Activated T-helper 1 cell treated with anti-CD3 and anti-CD28 coated beads, Interleukin-12 subunit alpha, Interleukin-12 subunit beta, Interleukin-2, Interleukin-4 antibody, amounts not matched to agents 30 ng/mL and 10 ng/mL and 1 ng/mL, durations not matched to agents 14 hours and 24 hours and 36 hours (primary cell): ENCODE data around the gene SORBS2. TPM values are rescaled to one million over a fixed set of nuclear protein-coding genes. Genes with fewer than 3 reads are reported as not detected.
"Not testable (repeated sequence)": the region's sequence is repeated elsewhere in the genome, so short reads cannot be mapped to it uniquely, and the experiment has no call there.

Experiments used
- DNase-seq: peaks from one replicate; pipeline ENCODE4 v3.0.0; 2021; ENCODE audit warnings: low spot score
- H3K27ac Mint-ChIP-seq: one replicate; pipeline ENCODE4 v1.8.0; 2021; ENCODE audit warnings: mild to moderate bottlenecking, mixed read lengths
- H3K27me3 Mint-ChIP-seq: one replicate; pipeline ENCODE4 v1.8.0; 2022; ENCODE audit warnings: mild to moderate bottlenecking, moderate library complexity, mixed read lengths; ENCODE audit not compliant: insufficient read depth
- H3K36me3 Mint-ChIP-seq: one replicate; pipeline ENCODE4 v1.8.0; 2021; ENCODE audit warnings: low read depth, mixed read lengths
- H3K4me1 Mint-ChIP-seq: one replicate; pipeline ENCODE4 v1.8.0; 2021; ENCODE audit warnings: low read depth, mixed read lengths
- H3K4me3 Mint-ChIP-seq: one replicate; pipeline ENCODE4 v1.8.0; 2021; ENCODE audit warnings: mild to moderate bottlenecking, moderate library complexity, mixed read lengths
- H3K9me3 Mint-ChIP-seq: one replicate; pipeline ENCODE4 v1.8.0; 2021; ENCODE audit warnings: mixed read lengths
- intact Hi-C: fragments of 100-400 bp; cut with micrococcal nuclease; formaldehyde crosslinking; loops from one replicate; pipeline ENCODE4 v1.15.1; 2024
- total RNA-seq: library from RNA; stranded (reverse); gene quantifications from 2 replicates; pipeline ENCODE4 v1.2.3, GENCODE V29; 2022

The SORBS2 gene
- total RNA-seq, 1 donor from 2014 or later: not detected

DNA sequence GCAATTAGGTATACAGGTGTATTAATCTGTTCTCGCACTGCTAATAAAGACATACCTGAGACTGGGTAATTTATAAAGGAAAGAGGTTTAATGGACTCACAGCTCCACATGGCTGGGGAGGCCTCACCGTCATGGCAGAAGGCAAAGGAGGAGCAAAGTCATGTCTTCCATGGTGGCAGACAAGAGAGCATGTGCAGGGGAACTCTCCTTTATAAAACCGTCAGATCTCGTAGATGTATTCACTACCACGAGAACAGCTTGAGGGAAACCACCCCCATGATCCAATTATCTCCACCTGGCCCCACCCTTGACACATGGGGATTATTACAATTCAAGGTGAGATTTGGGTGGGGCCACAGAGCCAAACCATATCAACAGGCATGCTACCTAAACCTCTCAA, 97.5 kb downstream of the SORBS2 start:
- intact Hi-C loops, H3K27me3 Mint-ChIP-seq, H3K36me3 Mint-ChIP-seq, H3K27ac Mint-ChIP-seq, H3K4me3 Mint-ChIP-seq, H3K4me1 Mint-ChIP-seq, DNase-seq, H3K9me3 Mint-ChIP-seq: not testable (repeated sequence)

DNA sequence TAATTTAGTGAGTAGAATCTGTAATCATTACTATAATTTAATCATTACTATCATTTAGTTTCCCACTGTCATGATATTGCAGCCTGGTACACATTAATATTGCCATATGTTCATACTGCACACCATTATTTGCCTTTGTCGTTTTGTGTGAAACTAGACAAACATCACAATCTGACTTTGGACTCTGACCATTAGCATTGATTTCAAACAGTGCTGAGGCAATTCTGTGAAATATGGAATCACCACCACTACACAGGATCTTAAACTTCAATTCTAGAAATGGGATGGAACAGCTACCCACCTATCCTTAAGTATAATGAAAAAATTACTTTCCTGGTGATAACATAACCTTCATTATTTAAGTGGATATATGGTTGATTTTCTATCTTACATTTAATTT, 98.3 kb downstream of the SORBS2 start:
- intact Hi-C loops: no loop called here
- DNase-seq: no peak
- Mint-ChIP-seq H3K4me3 (no peak overlapping the region), H3K27me3 (no peaks in the 10 kb centered on the region), H3K9me3 (no peaks in the 10 kb centered on the region), H3K36me3 (no peaks in the 10 kb centered on the region), H3K27ac (no peak overlapping the region), H3K4me1 (no peaks in the 10 kb centered on the region)

DNA sequence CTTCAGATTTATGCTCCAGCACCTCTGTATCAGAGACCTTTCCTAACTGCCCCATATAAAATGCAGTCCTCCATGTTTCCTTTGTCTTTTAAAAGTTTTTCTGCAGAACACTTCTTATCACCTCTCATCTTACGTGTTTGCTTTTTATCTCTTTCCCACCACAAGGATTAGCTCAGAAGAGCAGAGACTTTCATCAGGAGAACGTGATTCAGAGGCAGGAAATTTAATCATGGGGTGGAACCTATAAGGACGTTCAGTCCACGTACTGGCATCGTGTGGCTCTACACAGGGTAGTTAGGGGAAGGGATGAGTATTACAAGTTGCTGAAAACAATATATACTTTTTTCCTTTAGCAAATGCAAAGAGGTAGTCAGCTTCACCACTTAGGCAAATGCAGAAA, 98.7 kb downstream of the SORBS2 start:
- no peaks in the 10 kb centered on the region for H3K36me3 Mint-ChIP-seq
- no peak for DNase-seq
- no peak overlapping the region for H3K4me3 Mint-ChIP-seq
- no peaks in the 10 kb centered on the region for H3K4me1 Mint-ChIP-seq
- no peak overlapping the region for H3K27ac Mint-ChIP-seq
- no peaks in the 10 kb centered on the region for H3K27me3 Mint-ChIP-seq
- intact Hi-C loops: no loop called here
- H3K9me3 Mint-ChIP-seq: no peaks in the 10 kb centered on the region

DNA sequence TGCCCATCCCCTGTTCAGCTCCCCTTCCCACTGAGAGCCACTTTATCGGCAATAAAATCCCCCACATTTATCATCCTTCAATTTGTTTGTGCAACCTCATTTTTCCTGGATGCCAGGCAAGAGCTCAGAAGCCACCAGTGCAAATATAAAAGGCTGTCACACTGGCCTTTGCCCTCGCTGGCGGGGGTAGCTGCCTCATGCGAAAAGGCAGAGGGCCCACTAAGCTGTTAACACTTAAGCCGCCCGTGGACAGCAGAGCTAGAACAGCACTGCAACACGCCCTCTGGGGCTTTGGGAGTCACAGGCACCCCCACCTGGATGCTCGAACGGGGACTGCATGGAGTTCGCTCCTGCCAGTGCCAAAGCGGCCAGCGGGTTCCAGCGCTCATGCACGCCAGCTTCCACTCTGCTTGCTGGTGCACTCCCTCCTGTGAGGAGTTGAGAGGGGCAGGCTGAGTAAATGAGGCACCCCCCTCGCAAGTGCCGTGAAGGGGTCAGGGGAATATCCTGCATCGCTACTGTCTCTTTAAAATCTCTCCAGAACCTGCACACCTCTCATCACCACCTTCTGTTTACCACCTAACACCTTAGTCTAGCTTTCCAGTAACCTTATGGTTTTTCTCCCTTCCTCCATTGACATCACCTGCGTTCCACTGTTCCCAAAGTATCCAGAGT, 99.5 kb downstream of the SORBS2 start:
- Mint-ChIP-seq H3K27ac (no peak overlapping the region), H3K4me3 (no peak overlapping the region), H3K27me3 (no peaks in the 10 kb centered on the region), H3K4me1 (no peaks in the 10 kb centered on the region), H3K36me3 (no peaks in the 10 kb centered on the region), H3K9me3 (no peaks in the 10 kb centered on the region)
- no peak for DNase-seq
- intact Hi-C loops: no loop called here

DNA sequence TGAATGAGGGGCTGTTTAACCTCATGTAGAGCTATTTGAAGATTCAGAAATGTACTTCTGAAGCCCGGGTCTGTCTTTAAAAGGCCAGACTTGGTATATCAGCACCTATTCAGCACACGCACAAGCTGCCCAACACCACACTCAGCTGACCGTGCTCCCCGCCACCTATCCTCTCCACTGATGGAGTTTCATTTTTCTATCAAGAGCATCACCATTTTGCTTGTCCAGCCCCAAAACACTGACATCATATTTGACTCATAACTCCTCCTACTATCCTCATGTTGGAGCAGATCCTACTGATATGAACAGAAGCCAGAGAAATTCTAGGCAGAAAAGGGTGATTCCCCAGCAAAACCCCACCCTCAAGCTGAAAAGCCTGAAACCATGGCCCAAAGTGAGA, 100.3 kb downstream of the SORBS2 start:
- intact Hi-C loops: no loop called here
- Mint-ChIP-seq H3K4me1 (no peaks in the 10 kb centered on the region), H3K27me3 (no peaks in the 10 kb centered on the region), H3K36me3 (no peaks in the 10 kb centered on the region), H3K27ac (no peak overlapping the region), H3K9me3 (no peaks in the 10 kb centered on the region), H3K4me3 (no peak overlapping the region)
- DNase-seq: no peak

DNA sequence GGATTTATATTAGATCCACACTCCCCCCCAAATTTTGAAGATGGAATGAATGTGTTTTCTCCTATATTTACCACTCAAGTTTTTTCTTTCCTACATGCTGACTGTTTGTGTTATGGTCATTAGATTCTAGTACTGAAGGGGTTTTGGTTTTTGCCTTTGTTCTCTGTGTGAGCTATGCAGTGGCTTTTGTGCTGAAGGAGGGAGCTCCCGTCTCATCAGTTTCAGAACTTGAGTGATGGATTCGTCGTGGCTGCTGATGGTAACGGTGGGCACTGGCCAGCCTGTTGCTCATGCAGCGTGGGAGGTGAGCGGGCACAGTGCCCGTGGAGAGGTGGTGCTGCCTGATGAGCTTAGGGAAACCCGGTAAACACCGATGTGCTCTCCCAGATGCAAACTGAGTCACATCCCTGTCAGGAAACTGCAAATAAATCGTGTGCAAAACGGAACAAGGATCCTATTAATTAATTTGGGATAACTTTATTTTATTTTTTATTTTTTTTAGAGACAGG, 101.5 kb downstream of the SORBS2 start:
- H3K27me3 Mint-ChIP-seq: no peaks in the 10 kb centered on the region
- no peak overlapping the region for H3K27ac Mint-ChIP-seq
- H3K36me3 Mint-ChIP-seq: no peaks in the 10 kb centered on the region
- DNase-seq: no peak
- intact Hi-C loops: no loop called here
- H3K4me1 Mint-ChIP-seq: no peaks in the 10 kb centered on the region
- H3K4me3 Mint-ChIP-seq: no peak overlapping the region
- H3K9me3 Mint-ChIP-seq: no peaks in the 10 kb centered on the region

DNA sequence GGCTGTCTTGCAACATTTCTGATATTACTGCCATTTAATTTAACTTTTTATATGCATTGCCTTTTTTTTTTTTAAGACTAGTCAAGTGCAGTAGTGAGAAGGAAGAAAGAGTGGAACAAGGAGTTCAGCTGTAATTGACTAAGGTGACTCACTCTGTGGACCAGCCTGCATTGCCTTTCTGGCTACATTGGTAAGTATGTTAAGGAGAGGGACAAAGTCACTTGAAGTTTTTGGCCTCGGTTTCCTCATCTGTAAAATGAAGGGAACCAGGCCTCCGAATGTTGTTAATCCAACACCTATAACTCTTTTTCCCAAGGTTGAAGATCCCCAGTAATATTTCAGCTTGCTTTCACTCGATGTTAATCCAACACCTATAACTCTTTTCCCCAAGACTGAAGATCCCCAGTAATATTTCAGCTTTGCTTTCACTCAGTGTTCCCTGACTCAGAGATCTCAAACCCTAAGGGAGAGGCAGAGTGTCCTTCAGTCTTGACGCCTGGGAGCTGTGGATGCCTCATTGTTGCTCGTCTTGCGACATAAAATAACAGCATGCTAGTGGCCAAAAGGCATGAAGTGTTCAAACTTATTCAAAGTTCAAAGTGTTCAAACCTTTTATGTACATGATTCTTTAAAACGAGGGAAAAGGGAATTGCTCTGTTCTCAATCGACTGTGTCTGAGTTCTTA, 102.0 kb downstream of the SORBS2 start:
- no peak for DNase-seq
- H3K4me1 Mint-ChIP-seq: no peaks in the 10 kb centered on the region
- no peaks in the 10 kb centered on the region for H3K27me3 Mint-ChIP-seq
- H3K27ac Mint-ChIP-seq: no peak overlapping the region
- H3K36me3 Mint-ChIP-seq: no peaks in the 10 kb centered on the region
- no peaks in the 10 kb centered on the region for H3K9me3 Mint-ChIP-seq
- H3K4me3 Mint-ChIP-seq: no peak overlapping the region
- intact Hi-C loops: no loop called here

DNA sequence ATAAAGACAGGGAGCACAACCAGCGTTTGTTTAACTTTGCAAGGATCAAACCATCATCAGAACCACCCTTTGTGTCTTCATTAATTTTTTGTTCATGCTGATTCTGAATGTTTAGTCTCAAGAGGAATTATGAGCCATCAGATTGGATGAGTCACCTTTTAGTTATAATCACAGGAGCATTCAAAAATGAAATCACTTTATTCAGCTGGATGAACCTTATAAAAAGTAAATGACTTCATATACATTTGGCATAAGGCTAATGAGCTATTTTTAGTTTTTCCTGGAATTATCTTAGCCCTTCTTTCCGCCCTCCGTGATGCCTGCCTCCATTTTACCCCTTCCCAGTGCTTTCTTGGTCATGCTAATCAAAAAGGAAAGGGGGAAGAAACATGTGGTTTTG, 103.6 kb downstream of the SORBS2 start:
- intact Hi-C loops: no loop called here
- Mint-ChIP-seq H3K4me3 (no peak overlapping the region), H3K27me3 (no peaks in the 10 kb centered on the region), H3K27ac (no peak overlapping the region), H3K9me3 (no peaks in the 10 kb centered on the region), H3K4me1 (no peaks in the 10 kb centered on the region), H3K36me3 (no peaks in the 10 kb centered on the region)
- DNase-seq: no peak

DNA sequence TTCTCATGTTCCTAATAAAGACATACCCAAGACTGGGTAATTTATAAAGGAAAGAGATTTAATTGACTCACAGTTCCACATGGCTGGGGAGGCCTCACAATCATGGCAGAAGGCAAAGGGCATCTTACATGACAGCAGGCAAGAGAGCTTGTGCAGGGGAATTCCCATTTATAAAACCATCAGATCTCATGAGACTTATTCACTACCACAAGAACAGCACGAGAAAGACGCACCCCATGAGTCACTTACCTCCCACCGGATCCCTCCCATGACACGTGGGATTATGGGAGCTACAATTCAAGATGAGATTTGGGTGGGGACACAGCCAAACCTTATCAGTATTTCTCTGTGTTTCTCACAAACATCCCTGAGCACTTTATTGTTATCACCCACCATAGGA, 104.4 kb downstream of the SORBS2 start:
- not testable (repeated sequence) for H3K4me1 Mint-ChIP-seq, DNase-seq

DNA sequence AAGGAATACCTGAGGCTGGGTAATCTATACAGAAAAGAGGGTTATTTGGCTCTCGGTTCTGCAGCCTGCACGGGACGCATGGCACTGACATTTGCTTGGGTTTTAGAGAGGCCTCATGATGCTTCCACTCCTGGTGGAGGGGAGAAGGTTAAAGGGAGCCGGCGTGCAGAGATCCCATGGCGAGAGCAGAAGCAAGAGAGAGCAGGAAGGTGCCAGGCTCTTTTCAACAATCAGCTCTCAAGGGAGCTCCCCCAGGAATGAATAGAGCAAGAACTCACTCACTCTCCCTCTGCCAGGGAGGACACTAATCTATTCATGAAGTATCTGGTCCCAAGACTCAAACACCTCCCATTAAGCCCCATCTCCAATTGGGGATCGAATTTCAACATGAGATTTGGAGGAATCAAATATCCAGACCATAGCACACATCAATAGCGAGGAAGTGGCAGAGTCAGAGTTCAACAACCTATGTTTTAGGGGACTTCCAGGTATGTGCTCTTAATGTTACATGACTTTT, 109.8 kb downstream of the SORBS2 start:
- no peak for DNase-seq
- Mint-ChIP-seq H3K27me3 (no peaks in the 10 kb centered on the region), H3K4me1 (no peaks in the 10 kb centered on the region), H3K27ac (no peak overlapping the region), H3K36me3 (no peaks in the 10 kb centered on the region), H3K9me3 (no peaks in the 10 kb centered on the region), H3K4me3 (no peak overlapping the region)
- intact Hi-C loops: no loop called here

More for the DNA sequence above, 104.4 kb downstream of the SORBS2 start:
- H3K4me3 Mint-ChIP-seq, intact Hi-C loops, H3K27me3 Mint-ChIP-seq, H3K9me3 Mint-ChIP-seq, H3K27ac Mint-ChIP-seq, H3K36me3 Mint-ChIP-seq: not testable (repeated sequence)

DNA sequence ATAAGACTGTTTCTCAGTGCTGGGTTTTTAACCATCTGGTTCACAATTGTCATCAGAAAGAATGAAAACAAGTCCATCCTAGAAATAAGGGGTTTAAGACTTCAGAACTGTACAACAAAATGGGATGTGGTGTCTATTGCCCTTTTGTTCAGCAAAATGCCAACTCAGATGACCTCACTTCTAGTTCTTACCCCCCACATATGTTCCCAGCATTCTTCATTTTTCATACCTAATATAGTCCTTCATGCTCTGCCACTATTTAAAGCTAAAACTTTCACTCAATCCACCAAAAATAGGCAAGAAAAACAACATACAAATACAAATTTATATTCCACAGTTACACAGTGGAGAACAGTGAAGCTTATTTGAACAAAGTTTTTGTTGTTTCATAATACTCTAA, 111.4 kb downstream of the SORBS2 start:
- Mint-ChIP-seq H3K27me3 (no peaks in the 10 kb centered on the region), H3K36me3 (no peaks in the 10 kb centered on the region), H3K4me3 (no peak overlapping the region), H3K27ac (no peak overlapping the region), H3K9me3 (no peaks in the 10 kb centered on the region), H3K4me1 (no peaks in the 10 kb centered on the region)
- no peak for DNase-seq
- intact Hi-C loops: no loop called here

DNA sequence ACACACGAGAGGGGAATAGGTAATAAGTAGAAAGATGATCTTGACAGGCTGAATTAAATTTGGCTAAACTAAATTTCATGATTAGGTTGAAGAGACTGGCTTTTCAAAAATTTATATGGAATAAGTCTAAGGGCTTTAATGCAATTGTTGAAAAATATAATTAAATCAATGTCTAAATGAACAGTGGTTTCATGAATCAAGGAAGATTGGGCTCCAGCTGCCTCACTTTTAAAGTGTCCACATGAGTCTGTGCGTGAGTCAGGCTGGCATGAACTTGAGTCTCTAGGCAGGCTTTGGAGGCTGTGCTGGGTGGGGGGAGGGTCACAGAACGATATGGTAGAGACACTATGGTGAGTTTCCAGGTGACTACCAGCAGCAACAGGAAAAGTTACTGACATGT, 111.9 kb downstream of the SORBS2 start:
- no peak overlapping the region for H3K4me3 Mint-ChIP-seq
- no peak for DNase-seq
- H3K27me3 Mint-ChIP-seq: no peaks in the 10 kb centered on the region
- H3K36me3 Mint-ChIP-seq: no peaks in the 10 kb centered on the region
- intact Hi-C loops: no loop called here
- no peaks in the 10 kb centered on the region for H3K4me1 Mint-ChIP-seq
- H3K27ac Mint-ChIP-seq: no peak overlapping the region
- no peaks in the 10 kb centered on the region for H3K9me3 Mint-ChIP-seq

DNA sequence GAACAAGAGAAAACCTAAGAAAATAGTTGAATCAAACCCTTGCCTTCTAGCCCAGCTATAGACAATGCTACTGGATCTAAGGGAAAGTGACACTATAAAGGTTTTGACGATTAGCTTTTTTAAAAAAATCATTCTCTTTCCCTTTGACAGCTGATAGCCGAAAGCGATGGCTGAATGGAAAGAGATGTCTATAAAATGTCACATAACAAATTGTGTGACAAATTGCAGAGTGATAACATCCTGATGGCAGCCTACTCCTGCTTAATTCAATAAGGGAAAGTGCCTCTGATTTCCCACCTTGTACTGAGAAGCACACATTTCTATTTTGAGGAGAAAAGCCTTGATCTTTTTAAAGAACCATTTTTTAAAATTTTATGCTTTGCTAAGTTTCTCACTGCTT, 114.5 kb downstream of the SORBS2 start:
- H3K4me3 Mint-ChIP-seq: no peak overlapping the region
- no peak overlapping the region for H3K27ac Mint-ChIP-seq
- intact Hi-C loops: no loop called here

More for the DNA sequence above, 114.5 kb downstream of the SORBS2 start:
- DNase-seq: no peak
- Mint-ChIP-seq H3K27me3 (no peaks in the 10 kb centered on the region), H3K36me3 (no peaks in the 10 kb centered on the region), H3K4me1 (no peaks in the 10 kb centered on the region), H3K9me3 (no peaks in the 10 kb centered on the region)
